ENCODE measurements around the gene GPS1. TPM values are rescaled to one million over a fixed set of nuclear protein-coding genes. Genes with fewer than 3 reads are reported as not detected.

GPS1 gene
- total and polyA plus RNA-seq, 9 of the 15 experiments (the other 6 are each of a cell fraction or from before 2014, with no cell fraction given), result 3.1 to 167 (median 69.9) TPM

GRCh38 chr17:82098939-82099763 lies 47.5 kb downstream of the GPS1 start (continued):
- TF ChIP-seq DPF2 (IDR thresholded peaks at IDR 0.05) (peak; percentile 19; the same call in 1 of the 2 replicates), CBX1 (IDR thresholded peaks at IDR 0.05; ENCODE audit: low read depth) (0 out of 2 replicates have a peak, but pooled peaks have one; percentile 22), MNT (conservative IDR thresholded peaks at IDR 0.05) (peak; percentile 92 to 96), NR2C2 (CRISPR knock-in tag; IDR thresholded peaks at IDR 0.05) (peak; percentile 17; the same call in 1 of the 2 replicates), NR2C2 (tag; IDR thresholded peaks at IDR 0.05) (peak; percentile 74; the same call in 1 of the 2 replicates), HDAC1 (IDR thresholded peaks at IDR 0.05) (peak in 1 of 2 experiments; percentile 68; a peak in 2 of 4 replicates), MITF (IDR thresholded peaks at IDR 0.05) (no peak), SPI1 (IDR thresholded peaks at IDR 0.05; ENCODE audit: borderline replicate concordance, low read depth, low read length) (0 out of 2 replicates have a peak, but pooled peaks have one; percentile 18), ZNF217 (CRISPR knock-in tag; IDR thresholded peaks at IDR 0.05) (no peak), SMAD4 (CRISPR knock-in tag; conservative IDR thresholded peaks at IDR 0.05) (peak; percentile 70)

Data from K562 (cell line).